ENCODE data around the gene EIF1AX.

The EIF1AX gene

DNA sequence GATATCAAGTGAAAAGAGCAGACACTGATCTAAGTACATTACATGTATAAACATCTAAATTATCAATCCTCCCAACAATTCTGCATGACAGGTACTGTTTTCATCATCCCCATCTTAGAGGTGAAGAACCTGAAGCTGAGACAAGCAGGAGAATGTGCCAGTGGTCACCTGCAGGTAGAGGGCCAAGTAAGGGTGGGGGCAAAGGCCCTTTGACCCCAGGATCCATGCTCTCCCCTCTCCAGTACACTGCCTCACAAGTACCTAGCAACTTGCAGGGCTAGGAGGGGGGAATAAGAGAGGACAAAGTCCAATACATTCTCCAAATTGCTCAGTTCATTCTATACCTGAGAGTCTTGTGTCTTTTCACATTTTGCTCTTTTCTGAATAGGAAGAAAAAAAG, 16.7 kb downstream of the EIF1AX start:
- no peak for DNase-seq

DNA sequence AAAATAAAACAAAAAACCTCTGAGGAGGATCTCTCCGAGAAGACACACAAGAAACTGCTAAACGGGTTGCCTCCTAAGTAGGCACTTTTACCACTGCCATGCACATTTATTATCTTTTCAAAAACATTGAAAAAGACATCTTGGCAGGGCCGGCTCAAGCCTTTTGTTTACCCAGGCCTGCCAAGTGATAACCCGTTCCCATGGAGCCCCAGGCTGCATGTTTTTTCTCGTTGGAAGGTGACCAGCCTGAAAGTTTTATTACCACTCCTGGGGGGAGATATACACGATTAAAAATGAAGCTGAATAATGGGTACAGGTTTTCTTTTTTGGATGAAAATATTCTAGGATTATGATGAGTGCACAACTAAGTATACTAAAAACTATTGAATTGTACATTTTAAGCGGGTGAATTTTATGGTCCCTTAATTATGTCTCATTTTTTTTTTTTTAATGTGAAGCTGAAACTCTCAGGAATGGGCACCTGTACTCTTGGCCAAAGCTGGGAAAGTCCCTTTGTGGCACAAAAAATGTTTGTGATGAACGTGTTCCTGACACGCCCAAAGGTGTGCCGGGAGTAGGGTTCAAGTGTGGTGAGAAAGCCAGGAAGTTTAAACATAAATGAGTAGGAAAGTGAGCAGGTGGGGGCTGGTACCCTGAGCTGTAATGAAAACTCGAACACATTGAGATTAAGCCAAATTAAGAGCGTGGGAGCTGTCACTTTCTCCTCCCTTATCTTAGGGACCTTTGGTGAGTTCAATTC, 23.4 kb downstream of the EIF1AX start:
- no peak for DNase-seq

DNA sequence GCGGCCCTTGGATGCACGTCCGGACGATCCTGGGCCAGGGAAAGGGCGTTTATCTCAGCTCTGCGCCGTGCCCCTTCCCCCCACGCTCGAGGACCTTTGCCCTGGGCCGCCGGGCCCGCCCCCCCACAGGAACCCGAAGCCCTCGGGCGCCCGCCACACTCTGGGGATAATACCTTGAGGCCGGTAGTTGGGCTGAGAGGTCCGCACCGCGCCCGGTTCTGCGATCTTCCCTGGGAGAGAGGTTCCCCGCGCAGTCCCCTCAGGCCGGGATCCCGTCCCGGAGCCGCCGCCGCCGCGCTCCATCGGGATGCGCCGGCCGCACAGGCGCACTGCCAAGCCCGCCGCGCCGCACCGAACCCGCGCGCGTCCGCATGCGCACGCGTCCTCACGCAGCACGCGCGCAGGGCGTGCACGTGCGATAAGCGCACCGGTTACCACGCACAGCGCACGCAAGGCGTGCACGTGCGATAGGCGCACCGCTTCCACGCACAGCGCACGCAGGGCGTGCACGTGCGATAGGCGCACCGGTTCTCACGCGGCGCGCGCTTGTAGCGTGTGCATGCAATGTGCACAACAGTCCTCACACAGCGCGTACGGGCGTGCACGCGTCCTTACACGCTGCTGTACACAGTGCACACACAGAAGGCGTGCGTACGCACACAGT, 24.9 kb downstream of the EIF1AX start, which contains the start of gene MAP7D2:
Gene MAP7D2, minus strand, starts transcription at position 331 of the 664 bp plus-strand sequence. Its CDS starts 28 bp downstream, at position 303.
- no peak for DNase-seq

DNA sequence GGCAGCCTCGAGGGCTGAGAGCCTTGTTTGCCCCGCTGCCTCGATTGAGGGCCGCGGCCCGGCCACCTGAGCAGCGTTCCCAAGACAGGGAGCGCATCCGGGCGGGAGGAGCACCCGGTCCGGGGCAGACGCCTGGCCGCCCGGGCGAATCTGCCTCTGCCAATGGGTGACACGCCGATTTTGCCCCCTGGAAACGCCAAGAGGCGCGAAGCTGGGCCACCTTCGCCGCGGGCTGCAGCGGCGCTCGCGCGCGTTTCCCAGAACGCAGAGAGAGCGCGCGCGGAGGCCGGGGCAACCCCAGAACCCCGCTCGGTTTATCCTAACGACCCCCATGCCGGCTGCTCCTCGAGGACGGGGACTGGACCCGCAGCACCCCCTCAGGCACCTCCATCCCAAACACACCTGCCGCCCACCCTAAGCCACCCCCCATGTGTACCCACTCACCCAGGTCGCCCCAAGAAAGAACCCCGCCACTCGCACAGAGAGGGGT, 25.5 kb downstream of the EIF1AX start:
- DNase-seq = no peak

DNA sequence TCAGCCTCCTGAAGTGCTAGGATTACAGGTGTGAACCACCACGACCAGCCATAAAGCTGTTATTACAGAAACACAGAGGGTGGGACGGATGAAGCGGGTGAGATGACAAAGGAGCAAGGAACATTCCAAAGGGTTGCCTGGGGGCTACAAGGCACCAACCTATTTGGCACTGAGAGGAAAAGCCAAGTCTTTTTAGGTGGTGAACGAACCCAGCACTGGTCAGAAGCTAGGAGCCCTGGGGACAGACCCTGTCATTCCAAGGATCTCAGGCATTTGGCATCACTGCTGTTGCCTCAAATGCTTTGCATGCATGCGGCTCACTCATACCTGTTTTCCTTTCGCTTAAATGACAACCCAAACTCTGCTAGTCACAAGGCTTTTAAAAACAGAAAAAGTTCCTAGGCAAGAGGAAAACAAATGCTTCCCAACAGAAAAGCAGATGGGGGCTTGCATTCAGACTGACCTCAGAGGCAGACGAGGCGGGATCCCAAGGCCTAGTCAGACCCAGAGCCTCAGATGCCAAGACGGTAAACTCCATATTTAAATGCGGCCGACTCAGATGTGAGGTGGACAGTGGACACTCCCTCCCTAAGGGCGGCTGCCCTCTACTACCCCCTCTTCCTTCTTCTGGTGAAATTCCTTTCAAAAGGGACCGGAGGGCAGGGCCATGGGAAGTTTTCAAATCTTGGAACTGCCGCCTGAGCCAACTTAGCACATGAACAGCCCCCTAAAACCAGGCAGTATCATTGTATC, 29.4 kb downstream of the EIF1AX start:
- no peak for DNase-seq

DNA sequence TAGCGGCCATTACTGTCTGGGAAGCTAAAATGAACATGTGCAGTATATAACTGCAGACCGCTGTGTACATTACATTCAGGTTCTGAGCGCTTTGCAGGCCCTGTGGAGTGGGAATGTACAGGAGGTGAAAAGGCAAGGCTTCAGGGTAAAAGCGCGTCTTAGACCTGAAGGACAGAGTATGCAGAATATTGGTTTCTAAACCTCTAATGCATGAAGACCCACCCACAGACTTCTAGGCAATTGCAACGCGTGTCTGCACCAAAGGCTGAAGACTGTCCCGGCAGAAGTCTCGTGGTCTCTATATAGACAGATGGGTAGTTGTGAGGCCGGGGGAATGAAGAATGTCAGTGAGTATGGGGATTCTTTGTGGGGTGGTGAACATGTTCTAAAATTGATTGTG, 30.4 kb downstream of the EIF1AX start:
- no peak for DNase-seq

DNA sequence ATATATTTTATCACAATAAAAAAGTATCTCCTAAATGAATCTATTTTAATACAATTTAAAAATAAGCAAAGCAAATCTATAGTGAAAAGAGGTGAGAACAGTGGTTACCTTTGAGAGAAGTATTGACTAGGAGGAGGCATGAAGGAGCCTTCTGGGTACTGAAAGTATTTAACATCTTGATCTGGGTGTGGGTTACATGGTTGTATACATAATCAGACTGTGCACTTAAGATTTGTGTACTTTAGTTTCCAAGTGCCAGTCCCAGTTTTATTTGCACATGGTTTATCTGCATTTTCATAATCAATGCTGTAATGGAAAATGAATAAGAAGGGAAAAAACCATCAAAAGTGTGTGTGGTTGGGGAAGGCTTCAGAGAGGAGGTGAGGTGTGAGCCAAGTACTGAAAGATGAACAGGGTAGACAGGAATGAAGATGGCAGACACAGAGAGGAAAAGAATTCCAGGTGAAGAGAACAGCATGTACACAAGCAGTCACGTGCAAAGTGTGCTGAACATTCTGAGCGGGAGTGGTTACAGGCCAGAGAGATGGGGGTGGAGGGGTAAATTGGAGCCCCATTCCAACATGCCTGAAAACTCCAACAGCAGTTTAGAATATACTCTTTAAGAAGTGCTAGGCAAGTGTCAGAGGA, 39.6 kb downstream of the EIF1AX start:
- no peak for DNase-seq

DNA sequence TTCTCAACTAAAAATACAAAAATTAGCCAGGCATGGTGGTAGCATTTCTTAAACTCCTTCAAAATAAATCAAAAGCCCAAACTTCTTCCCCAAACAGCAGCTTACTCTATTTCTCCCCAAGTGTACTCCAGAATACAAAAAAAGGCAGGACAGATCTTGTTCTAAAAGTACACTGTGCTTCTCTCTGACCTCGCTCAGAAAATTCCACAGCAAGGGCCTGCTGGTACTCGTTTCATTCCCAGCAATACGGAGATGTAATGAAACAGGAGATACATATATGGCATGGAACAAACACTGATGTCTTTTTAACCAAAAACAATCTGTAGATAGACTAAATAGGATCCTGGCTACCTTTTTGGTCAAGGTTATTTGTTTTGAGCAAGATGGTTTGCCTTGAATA, 50.1 kb downstream of the EIF1AX start:
- no peak for DNase-seq

DNA sequence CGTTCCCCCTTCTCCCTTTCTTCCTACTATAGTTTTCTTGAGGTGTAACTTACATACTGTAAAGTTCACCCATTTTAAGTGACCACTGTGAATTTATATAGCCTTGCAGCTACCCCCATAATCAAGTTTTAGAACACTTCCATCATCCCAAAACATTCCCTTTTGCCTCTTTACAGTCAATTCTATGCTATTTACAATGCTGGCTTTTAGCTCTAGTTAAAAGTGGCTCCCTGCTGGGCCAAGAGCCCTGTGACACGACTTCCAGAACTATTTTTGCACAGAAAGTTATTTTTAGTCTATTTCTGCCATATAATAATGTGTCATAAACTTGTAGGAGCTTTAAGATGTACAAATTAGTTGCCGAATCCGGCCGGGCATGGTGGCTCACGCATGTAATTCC, 51.8 kb downstream of the EIF1AX start:
- DNase-seq = no peak

DNA sequence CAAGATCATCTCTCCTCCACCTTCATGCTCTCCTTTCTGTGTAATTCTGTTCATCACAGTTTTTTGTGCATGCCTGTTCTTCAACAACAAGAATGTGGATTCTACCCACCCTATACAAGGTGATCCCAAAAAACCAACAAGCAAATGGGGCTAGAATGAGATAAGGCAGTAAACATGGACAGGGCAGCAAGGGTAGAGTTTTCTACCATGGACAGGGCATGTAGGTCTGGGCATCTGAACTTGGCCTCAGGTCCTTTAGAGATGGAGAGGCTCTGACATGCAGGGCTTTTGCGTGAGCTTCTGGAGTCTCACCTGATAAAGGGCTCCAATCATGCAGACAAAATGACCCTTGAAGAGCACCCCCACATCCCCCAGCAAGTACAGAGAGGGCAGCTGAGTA, 61.4 kb downstream of the EIF1AX start:
- no peak for DNase-seq

Measured in midbrain (tissue), 1 donor.